WTC11 (cell line): Measurements from ENCODE around the gene ELP5. TPM values are rescaled to one million over a fixed set of nuclear protein-coding genes. Genes with fewer than 3 reads are reported as not detected.

Experiments
- ATAC-seq: fragments of 200-7000 bp; cut with Tn5 transposase; 2 replicates; pipeline ENCODE4 v1.10.0; 2021; ENCODE audit warnings: mild to moderate bottlenecking, moderate library complexity
- CTCF ChIA-PET: fragments of 300-600 bp; sonication (Branson Sonifier 250); formaldehyde crosslinking; loops from one replicate; lab custom pipeline; 2021; ENCODE audit warnings: antibody characterized with exemption; lab: Charles Lee
- POLR2A ChIA-PET: fragments of 350-600 bp; sonication (Branson Sonifier 250); formaldehyde crosslinking; loops from one replicate; lab custom pipeline; 2021; ENCODE audit warnings: antibody characterized with exemption; lab: Charles Lee
- DNase-seq: peaks from one replicate; pipeline ENCODE4 v3.0.0; 2021; ENCODE audit warnings: low spot score
- H3K27ac Mint-ChIP-seq: 2 replicates; pipeline ENCODE4 v1.8.0; 2021; ENCODE audit warnings: mixed read lengths
- H3K27me3 Mint-ChIP-seq: 2 replicates; pipeline ENCODE4 v1.8.0; 2021; ENCODE audit warnings: low read depth, mild to moderate bottlenecking, moderate library complexity, mixed read lengths
- H3K36me3 Mint-ChIP-seq: 2 replicates; pipeline ENCODE4 v1.8.0; 2021; ENCODE audit warnings: mixed read lengths
- H3K4me1 Mint-ChIP-seq: 2 replicates; pipeline ENCODE4 v1.8.0; 2022; ENCODE audit warnings: mixed read lengths
- H3K4me3 Mint-ChIP-seq: 2 replicates; pipeline ENCODE4 v1.8.0; 2021; ENCODE audit warnings: mild to moderate bottlenecking, moderate library complexity, mixed read lengths
- H3K9me3 Mint-ChIP-seq: 2 replicates; pipeline ENCODE4 v1.8.0; 2021; ENCODE audit warnings: mixed read lengths
- CBFB ChIP-seq: sonication (generic); formaldehyde crosslinking; IDR thresholded peaks from 2 replicates; pipeline ENCODE4 v1.8.1; 2022; ENCODE audit warnings: mild to moderate bottlenecking, low read depth, missing genetic modification reagents
- CREB1 ChIP-seq: sonication (generic); formaldehyde crosslinking; IDR thresholded peaks from 2 replicates; pipeline ENCODE4 v1.8.0; 2023; ENCODE audit warnings: mild to moderate bottlenecking, missing genetic modification reagents
- ESRRA ChIP-seq: sonication (generic); formaldehyde crosslinking; IDR thresholded peaks from 2 replicates; pipeline ENCODE4 v1.8.1; 2022; ENCODE audit warnings: mild to moderate bottlenecking, missing genetic modification reagents, borderline replicate concordance
- IRF2 ChIP-seq: sonication (generic); formaldehyde crosslinking; IDR thresholded peaks from 2 replicates; pipeline ENCODE4 v1.8.0; 2022; ENCODE audit warnings: low read depth, missing genetic modification reagents, borderline replicate concordance
- JAZF1 ChIP-seq: fragments of 250-450 bp; sonication (Bioruptor Pico); IDR thresholded peaks from 2 replicates; pipeline ENCODE4 v1.9.0; 2021; ENCODE audit warnings: moderate library complexity, mild to moderate bottlenecking, inconsistent platforms
- JUN ChIP-seq: sonication (generic); formaldehyde crosslinking; IDR thresholded peaks from 2 replicates; pipeline ENCODE4 v1.8.0; 2023; ENCODE audit warnings: mild to moderate bottlenecking, missing genetic modification reagents
- PRRX2 ChIP-seq: fragments of 250-450 bp; sonication (Bioruptor Pico); IDR thresholded peaks from 2 replicates; pipeline ENCODE4 v1.8.0; 2021; ENCODE audit warnings: mild to moderate bottlenecking
- RELA ChIP-seq: sonication (generic); formaldehyde crosslinking; IDR thresholded peaks from 2 replicates; pipeline ENCODE4 v1.8.1; 2022; ENCODE audit warnings: missing genetic modification reagents, mild to moderate bottlenecking, borderline replicate concordance
- SOX15 ChIP-seq: fragments of 250-450 bp; sonication (Bioruptor Pico); IDR thresholded peaks from 2 replicates; pipeline ENCODE4 v1.9.0; 2021; ENCODE audit warnings: mild to moderate bottlenecking
- SP1 ChIP-seq: sonication (generic); formaldehyde crosslinking; conservative IDR thresholded peaks from 2 replicates; pipeline ENCODE4 v1.8.1; 2022; ENCODE audit warnings: missing genetic modification reagents
- ZNF219 ChIP-seq: sonication (generic); formaldehyde crosslinking; IDR thresholded peaks from 2 replicates; pipeline ENCODE4 v1.8.0; 2023; ENCODE audit warnings: missing genetic modification reagents, mild to moderate bottlenecking, borderline replicate concordance
- total RNA-seq: library from RNA; stranded (reverse); gene quantifications from 3 replicates; pipeline ENCODE4 v1.2.3, GENCODE V29; 2021
- TF ChIP-seq, protein P1 (sequence below): fragments of 250-450 bp; sonication (Bioruptor Pico); IDR thresholded peaks from 2 replicates; pipeline ENCODE4 v1.9.0; 2021; ENCODE audit warnings: mild to moderate bottlenecking
- TF ChIP-seq, protein P2 (sequence below): sonication (generic); formaldehyde crosslinking; IDR thresholded peaks from 2 replicates; pipeline ENCODE4 v1.8.0; 2022; ENCODE audit warnings: missing genetic modification reagents
- TF ChIP-seq, protein P3 (sequence below): sonication (generic); formaldehyde crosslinking; IDR thresholded peaks from 2 replicates; pipeline ENCODE4 v1.8.0; 2023; ENCODE audit warnings: missing genetic modification reagents
- TF ChIP-seq, protein P4 (sequence below): sonication (generic); formaldehyde crosslinking; IDR thresholded peaks from 2 replicates; pipeline ENCODE4 v1.8.1; 2022; ENCODE audit warnings: mild to moderate bottlenecking, moderate library complexity, missing genetic modification reagents
- TF ChIP-seq, protein P5 (sequence below): sonication (generic); formaldehyde crosslinking; IDR thresholded peaks from 2 replicates; pipeline ENCODE4 v1.8.1; 2023; ENCODE audit warnings: mild to moderate bottlenecking, missing genetic modification reagents
- TF ChIP-seq, protein P6 (sequence below): fragments of 250-450 bp; sonication (Bioruptor Pico); IDR thresholded peaks from 2 replicates; pipeline ENCODE4 v1.9.0; 2021; ENCODE audit warnings: moderate library complexity, mild to moderate bottlenecking, inconsistent platforms, borderline replicate concordance
- TF ChIP-seq, protein P7 (sequence below): sonication (generic); formaldehyde crosslinking; conservative IDR thresholded peaks from 2 replicates; pipeline ENCODE4 v1.8.1; 2023; ENCODE audit warnings: mild to moderate bottlenecking, low read depth, missing genetic modification reagents, moderate library complexity
- TF ChIP-seq, protein P8 (sequence below): sonication (generic); formaldehyde crosslinking; IDR thresholded peaks from 2 replicates; pipeline ENCODE4 v1.8.0; 2022; ENCODE audit warnings: mild to moderate bottlenecking, missing genetic modification reagents
- TF ChIP-seq, protein P9 (sequence below): fragments of 250-450 bp; sonication (Bioruptor Pico); IDR thresholded peaks from 2 replicates; pipeline ENCODE4 v2.1.2; 2022; ENCODE audit warnings: mild to moderate bottlenecking, moderate library complexity

The ELP5 gene
- total RNA-seq, 1 experiment from 2014 or later = 101 TPM

DNA sequence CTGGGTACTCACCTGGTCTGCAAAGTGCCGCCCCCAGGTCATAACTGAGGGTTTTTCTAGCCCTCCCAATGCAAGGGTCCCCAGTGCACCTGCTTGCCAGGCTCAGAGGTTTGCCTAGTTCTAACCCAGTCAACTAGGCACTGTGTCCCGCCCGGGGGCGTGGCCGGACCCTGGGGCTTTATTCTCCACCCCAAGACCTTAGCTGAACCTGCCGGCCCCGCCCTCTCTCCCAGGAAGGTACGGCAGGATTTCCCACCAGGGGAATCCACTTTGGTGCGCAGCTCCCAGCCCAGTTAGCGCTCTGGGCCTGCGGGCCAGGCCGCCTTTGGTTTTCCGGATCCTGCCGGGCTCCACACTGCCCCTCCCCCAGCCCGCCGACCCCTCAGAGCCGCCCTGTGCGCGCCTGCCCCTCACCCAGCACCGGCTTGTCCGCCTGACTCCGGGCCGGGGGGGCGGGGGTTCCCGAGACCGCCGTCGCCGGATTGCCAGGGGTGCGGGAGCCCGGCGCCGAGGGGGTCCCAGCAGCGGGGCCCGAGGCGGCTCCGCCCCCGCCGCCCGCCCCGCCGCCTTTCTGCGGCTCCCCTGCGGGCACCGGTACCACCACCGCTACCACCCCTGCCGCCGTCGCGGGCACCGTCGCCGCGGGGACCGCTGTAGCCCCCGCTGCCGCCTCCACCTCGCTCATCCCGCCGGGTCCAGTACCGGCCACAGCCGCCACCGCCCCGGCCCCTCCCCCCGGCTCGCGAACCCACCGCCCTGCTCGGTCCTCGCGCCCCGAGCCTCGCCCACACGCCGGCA lies 42.0 kb downstream of the ELP5 start:
- Mint-ChIP-seq H3K9me3 (no peaks in the 10 kb centered on the region), H3K27me3 (peaks cover 65% of the 10 kb centered on the region), H3K4me3 (peak overlapping the region; percentile 65), H3K36me3 (no peaks in the 10 kb centered on the region), H3K27ac (peak overlapping the region; percentile 78; the same call in 1 of the 2 replicates), H3K4me1 (peaks cover 27% of the 10 kb centered on the region)
- ChIA-PET CTCF (interaction anchor here (0.6 to 5.4 kb wide), 6 partner anchors 13 to 80 kb away, joined by 4 to 61 read pairs (median 4); partner anchors contain the start of genes GABARAP and SLC2A4), POLR2A (interaction anchor here (0.7 to 1.0 kb wide), 3 partner anchors 12 to 51 kb away, joined by 3 to 4 read pairs (median 3); partner anchors contain the start of genes GABARAP and SLC2A4)
- ATAC-seq (peak; percentile 27), DNase-seq (peak; percentile 87)
- TF ChIP-seq, protein P1, sequence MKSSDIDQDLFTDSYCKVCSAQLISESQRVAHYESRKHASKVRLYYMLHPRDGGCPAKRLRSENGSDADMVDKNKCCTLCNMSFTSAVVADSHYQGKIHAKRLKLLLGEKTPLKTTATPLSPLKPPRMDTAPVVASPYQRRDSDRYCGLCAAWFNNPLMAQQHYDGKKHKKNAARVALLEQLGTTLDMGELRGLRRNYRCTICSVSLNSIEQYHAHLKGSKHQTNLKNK (CRISPR knock-in tag) = no peak
- peak; percentile 50; the same call in 1 of the 2 replicates for TF ChIP-seq CBFB
- TF ChIP-seq, protein P2, sequence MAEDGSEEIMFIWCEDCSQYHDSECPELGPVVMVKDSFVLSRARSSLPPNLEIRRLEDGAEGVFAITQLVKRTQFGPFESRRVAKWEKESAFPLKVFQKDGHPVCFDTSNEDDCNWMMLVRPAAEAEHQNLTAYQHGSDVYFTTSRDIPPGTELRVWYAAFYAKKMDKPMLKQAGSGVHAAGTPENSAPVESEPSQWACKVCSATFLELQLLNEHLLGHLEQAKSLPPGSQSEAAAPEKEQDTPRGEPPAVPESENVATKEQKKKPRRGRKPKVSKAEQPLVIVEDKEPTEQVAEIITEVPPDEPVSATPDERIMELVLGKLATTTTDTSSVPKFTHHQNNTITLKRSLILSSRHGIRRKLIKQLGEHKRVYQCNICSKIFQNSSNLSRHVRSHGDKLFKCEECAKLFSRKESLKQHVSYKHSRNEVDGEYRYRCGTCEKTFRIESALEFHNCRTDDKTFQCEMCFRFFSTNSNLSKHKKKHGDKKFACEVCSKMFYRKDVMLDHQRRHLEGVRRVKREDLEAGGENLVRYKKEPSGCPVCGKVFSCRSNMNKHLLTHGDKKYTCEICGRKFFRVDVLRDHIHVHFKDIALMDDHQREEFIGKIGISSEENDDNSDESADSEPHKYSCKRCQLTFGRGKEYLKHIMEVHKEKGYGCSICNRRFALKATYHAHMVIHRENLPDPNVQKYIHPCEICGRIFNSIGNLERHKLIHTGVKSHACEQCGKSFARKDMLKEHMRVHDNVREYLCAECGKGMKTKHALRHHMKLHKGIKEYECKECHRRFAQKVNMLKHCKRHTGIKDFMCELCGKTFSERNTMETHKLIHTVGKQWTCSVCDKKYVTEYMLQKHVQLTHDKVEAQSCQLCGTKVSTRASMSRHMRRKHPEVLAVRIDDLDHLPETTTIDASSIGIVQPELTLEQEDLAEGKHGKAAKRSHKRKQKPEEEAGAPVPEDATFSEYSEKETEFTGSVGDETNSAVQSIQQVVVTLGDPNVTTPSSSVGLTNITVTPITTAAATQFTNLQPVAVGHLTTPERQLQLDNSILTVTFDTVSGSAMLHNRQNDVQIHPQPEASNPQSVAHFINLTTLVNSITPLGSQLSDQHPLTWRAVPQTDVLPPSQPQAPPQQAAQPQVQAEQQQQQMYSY (CRISPR knock-in tag) = no peak
- no peak for TF ChIP-seq PRRX2 (CRISPR knock-in tag)
- TF ChIP-seq ZNF219 (CRISPR knock-in tag) = no peak
- TF ChIP-seq IRF2 (CRISPR knock-in tag) = no peak
- TF ChIP-seq CREB1 (CRISPR knock-in tag) = no peak
- peak; percentile 50; the same call in 1 of the 2 replicates for TF ChIP-seq RELA
- TF ChIP-seq JUN (CRISPR knock-in tag) = peak; percentile 29; the same call in 1 of the 2 replicates
- TF ChIP-seq SP1 (CRISPR knock-in tag) = no peak
- no peak for TF ChIP-seq JAZF1 (CRISPR knock-in tag)
- TF ChIP-seq, protein P3, sequence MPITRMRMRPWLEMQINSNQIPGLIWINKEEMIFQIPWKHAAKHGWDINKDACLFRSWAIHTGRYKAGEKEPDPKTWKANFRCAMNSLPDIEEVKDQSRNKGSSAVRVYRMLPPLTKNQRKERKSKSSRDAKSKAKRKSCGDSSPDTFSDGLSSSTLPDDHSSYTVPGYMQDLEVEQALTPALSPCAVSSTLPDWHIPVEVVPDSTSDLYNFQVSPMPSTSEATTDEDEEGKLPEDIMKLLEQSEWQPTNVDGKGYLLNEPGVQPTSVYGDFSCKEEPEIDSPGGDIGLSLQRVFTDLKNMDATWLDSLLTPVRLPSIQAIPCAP = no peak
- TF ChIP-seq, protein P4, sequence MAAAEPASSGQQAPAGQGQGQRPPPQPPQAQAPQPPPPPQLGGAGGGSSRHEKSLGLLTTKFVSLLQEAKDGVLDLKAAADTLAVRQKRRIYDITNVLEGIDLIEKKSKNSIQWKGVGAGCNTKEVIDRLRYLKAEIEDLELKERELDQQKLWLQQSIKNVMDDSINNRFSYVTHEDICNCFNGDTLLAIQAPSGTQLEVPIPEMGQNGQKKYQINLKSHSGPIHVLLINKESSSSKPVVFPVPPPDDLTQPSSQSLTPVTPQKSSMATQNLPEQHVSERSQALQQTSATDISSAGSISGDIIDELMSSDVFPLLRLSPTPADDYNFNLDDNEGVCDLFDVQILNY = 0 out of 2 replicates have a peak, but pooled peaks have one; percentile 20
- no peak for TF ChIP-seq SOX15 (CRISPR knock-in tag)
- TF ChIP-seq, protein P5, sequence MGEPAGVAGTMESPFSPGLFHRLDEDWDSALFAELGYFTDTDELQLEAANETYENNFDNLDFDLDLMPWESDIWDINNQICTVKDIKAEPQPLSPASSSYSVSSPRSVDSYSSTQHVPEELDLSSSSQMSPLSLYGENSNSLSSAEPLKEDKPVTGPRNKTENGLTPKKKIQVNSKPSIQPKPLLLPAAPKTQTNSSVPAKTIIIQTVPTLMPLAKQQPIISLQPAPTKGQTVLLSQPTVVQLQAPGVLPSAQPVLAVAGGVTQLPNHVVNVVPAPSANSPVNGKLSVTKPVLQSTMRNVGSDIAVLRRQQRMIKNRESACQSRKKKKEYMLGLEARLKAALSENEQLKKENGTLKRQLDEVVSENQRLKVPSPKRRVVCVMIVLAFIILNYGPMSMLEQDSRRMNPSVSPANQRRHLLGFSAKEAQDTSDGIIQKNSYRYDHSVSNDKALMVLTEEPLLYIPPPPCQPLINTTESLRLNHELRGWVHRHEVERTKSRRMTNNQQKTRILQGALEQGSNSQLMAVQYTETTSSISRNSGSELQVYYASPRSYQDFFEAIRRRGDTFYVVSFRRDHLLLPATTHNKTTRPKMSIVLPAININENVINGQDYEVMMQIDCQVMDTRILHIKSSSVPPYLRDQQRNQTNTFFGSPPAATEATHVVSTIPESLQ (CRISPR knock-in tag) = no peak
- TF ChIP-seq, protein P6, sequence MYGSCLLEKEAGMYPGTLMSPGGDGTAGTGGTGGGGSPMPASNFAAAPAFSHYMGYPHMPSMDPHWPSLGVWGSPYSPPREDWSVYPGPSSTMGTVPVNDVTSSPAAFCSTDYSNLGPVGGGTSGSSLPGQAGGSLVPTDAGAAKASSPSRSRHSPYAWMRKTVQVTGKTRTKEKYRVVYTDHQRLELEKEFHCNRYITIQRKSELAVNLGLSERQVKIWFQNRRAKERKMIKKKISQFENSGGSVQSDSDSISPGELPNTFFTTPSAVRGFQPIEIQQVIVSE (CRISPR knock-in tag) = no peak
- TF ChIP-seq ESRRA = peak; percentile 75; the same call in 1 of the 2 replicates
- TF ChIP-seq, protein P7, sequence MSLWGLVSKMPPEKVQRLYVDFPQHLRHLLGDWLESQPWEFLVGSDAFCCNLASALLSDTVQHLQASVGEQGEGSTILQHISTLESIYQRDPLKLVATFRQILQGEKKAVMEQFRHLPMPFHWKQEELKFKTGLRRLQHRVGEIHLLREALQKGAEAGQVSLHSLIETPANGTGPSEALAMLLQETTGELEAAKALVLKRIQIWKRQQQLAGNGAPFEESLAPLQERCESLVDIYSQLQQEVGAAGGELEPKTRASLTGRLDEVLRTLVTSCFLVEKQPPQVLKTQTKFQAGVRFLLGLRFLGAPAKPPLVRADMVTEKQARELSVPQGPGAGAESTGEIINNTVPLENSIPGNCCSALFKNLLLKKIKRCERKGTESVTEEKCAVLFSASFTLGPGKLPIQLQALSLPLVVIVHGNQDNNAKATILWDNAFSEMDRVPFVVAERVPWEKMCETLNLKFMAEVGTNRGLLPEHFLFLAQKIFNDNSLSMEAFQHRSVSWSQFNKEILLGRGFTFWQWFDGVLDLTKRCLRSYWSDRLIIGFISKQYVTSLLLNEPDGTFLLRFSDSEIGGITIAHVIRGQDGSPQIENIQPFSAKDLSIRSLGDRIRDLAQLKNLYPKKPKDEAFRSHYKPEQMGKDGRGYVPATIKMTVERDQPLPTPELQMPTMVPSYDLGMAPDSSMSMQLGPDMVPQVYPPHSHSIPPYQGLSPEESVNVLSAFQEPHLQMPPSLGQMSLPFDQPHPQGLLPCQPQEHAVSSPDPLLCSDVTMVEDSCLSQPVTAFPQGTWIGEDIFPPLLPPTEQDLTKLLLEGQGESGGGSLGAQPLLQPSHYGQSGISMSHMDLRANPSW (CRISPR knock-in tag) = 0 out of 2 replicates have a peak, but pooled peaks have one; percentile 31
- TF ChIP-seq, protein P8, sequence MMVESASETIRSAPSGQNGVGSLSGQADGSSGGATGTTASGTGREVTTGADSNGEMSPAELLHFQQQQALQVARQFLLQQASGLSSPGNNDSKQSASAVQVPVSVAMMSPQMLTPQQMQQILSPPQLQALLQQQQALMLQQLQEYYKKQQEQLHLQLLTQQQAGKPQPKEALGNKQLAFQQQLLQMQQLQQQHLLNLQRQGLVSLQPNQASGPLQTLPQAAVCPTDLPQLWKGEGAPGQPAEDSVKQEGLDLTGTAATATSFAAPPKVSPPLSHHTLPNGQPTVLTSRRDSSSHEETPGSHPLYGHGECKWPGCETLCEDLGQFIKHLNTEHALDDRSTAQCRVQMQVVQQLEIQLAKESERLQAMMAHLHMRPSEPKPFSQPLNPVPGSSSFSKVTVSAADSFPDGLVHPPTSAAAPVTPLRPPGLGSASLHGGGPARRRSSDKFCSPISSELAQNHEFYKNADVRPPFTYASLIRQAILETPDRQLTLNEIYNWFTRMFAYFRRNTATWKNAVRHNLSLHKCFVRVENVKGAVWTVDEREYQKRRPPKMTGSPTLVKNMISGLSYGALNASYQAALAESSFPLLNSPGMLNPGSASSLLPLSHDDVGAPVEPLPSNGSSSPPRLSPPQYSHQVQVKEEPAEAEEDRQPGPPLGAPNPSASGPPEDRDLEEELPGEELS (CRISPR knock-in tag) = peak; percentile 44; the same call in 1 of the 2 replicates
- TF ChIP-seq, protein P9, sequence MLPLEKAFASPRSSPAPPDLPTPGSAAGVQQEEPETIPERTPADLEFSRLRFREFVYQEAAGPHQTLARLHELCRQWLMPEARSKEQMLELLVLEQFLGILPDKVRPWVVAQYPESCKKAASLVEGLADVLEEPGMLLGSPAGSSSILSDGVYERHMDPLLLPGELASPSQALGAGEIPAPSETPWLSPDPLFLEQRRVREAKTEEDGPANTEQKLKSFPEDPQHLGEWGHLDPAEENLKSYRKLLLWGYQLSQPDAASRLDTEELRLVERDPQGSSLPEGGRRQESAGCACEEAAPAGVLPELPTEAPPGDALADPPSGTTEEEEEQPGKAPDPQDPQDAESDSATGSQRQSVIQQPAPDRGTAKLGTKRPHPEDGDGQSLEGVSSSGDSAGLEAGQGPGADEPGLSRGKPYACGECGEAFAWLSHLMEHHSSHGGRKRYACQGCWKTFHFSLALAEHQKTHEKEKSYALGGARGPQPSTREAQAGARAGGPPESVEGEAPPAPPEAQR (CRISPR knock-in tag) = no peak
